Lower leg skin (tissue), 3 donors: ENCODE data around the gene DAAM1.

Experiments used
- CTCF ChIP-seq, 3 donors: fragments of 450-650 bp; IDR thresholded peaks; one replicate each; pipeline ENCODE4 v1.5.1; 2016; ENCODE audit warnings: antibody characterized with exemption in 3 of 3, mild to moderate bottlenecking in 3 of 3, moderate library complexity in 2 of 3
- POLR2A ChIP-seq, 2 donors: fragments of 450-650 bp; IDR thresholded peaks; one replicate each; pipeline ENCODE4 v1.6.1; 2016 to 2017; ENCODE audit warnings: antibody characterized with exemption in 2 of 2, mild to moderate bottlenecking in 1 of 2, moderate library complexity in 1 of 2

- no peak for TF ChIP-seq CTCF (IDR thresholded peaks at IDR 0.05)
- no peak for TF ChIP-seq POLR2A (IDR thresholded peaks at IDR 0.05)
These were observed 85.3 kb downstream of the DAAM1 start for GRCh38 chr14:59273737-59274136.
